Nucleus accumbens (tissue), 56 donors: ENCODE data around the gene OSCP1.
"Not testable (repeated sequence)": the region's sequence is repeated elsewhere in the genome, so short reads cannot be mapped to it uniquely, and the experiment has no call there.

ENCODE experiments used
- DNase-seq, 56 donors: peaks; one replicate each; lab custom pipeline; 2025; lab: John Stamatoyannopoulos, UW

The OSCP1 gene

GRCh38 chr1:36450270-36450918 lies at the start of gene OSCP1:
Gene OSCP1, minus strand, starts transcription at chr1:36450451. Its CDS starts 82 bp downstream, at chr1:36450369.
- DNase-seq = peak; percentile 50 to 96 (median 90)

GRCh38 chr1:36497207-36497606 lies 47.0 kb upstream of the OSCP1 start:
- no peak for DNase-seq

DNA sequence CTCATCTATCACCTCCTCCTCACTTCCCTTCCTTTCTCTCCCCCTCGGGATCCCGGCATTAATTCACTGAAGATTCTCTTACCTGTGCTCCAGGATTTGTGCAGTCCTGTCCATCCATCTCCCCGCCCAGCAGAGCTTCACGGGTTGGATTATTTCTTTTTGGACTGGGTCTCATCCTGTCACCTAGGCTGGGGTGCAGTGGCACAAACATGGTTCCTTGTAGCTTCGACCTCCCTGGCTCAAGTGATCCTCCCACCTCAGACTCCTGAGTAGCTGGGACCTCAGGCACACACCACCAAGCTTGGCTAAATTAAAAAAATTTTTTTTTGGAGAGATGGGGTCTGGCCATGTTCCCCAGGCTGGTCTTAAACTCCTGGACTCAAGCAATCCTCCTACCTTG lies 44.7 kb upstream of the OSCP1 start:
- DNase-seq = no peak

GRCh38 chr1:36493524-36493923 lies 43.3 kb upstream of the OSCP1 start:
- no peak for DNase-seq

GRCh38 chr1:36492491-36492890 lies 42.2 kb upstream of the OSCP1 start:
- DNase-seq = no peak

DNA sequence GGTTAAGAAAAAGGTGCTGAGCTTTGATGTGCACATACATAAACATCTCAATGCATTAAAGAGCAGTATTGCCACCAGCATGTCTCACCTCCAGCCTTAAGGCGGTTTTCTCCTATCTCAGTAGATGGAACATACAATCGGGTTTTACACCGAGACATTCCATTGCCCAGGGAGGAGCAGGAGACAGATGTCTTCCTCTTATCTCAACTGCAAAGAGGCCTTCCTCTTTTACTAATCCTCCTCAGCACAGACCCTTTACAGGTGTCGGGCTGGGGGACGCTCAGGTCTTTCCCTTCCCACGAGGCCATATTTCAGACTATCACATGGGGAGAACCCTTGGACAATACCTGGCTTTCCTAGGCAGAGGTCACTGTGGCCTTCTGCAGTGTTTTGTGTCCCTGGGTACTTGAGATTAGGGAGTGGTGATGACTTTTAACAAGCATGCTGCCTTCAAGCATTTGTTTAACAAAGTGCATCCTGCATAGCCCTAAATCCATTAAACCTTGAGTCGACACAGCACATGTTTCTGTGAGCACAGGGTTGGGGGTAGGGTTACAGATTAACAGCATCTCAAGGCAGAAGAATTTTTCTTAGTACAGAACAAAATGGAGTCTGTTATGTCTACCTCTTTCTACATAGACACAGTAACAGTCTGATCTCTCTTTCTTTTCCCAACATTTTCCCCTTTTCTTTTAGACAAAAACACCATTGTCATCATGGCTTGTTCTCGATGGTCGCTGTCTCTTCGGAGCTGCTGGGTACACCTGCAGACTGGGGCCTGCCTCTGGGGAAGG lies 39.2 kb upstream of the OSCP1 start:
- DNase-seq = not testable (repeated sequence)

DNA sequence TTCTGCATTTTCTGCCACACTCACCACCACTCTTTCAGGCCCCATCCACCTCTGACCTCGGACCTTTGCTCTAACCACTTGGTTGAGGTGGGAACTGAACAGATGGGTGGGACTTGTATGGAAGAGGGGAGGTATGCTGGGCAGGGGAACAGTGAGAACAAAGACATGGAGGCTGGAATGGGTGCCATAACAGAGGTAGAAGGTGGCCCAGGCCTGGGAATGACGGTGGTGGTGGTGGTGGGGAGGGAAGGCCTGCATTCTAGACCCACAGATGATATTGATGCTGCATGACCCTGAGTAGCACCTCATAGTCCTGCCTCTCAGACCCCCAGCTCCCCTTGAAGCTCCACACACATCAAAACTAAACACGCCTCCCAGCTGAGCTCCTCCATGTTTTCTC lies 37.7 kb upstream of the OSCP1 start:
- DNase-seq = no peak

GRCh38 chr1:36487336-36487725 lies 37.1 kb upstream of the OSCP1 start:
- DNase-seq = not testable (repeated sequence)

DNA sequence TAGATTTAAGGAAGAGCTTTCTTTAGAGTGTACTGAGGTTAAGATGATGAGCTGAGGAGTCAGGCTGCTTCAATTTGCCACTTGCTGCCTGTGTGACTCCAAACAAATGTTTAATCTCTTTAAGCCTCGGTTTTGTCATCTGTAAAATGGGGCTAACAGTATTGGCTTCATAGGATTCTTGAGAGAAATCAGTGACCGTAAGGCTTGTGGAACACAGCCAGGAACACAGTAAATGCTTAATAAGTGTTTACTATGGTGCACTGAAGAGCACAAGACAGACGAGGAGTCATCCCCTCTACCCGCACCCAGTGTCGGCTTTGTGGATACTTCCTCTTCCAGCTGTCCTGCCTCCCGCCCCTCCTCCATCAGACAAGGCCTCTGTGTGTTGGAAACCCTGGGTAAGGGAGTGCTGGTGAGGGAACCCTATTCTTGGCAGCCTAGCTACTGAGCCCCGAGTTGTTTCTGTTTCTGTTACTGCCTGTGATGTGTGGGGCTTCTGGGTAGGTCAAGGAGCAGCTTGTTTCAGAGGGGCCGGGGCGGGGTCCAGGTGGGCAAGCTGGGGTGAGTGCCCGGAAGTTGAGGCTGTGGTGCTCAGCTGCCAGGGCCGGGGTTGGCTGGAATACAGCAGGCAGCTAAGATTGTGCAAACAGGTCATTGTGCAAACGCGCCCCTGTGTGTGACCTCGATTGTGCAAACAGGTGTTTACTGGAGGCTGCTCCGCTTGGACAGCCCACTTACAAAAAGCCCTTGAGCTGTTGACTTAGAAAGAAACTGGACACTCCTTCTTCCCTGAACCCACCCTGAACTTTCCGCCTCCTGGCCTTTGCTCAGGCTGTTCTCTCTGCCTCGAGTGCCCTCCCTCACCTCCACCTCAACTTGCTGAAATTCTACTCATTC lies 36.4 kb upstream of the OSCP1 start:
- DNase-seq = peak in 23 of 56 donors; percentile 4 to 54 (median 23)

- DNase-seq = no peak
These were observed 35.8 kb upstream of the OSCP1 start for GRCh38 chr1:36486093-36486438.

GRCh38 chr1:36484099-36484498 lies 33.8 kb upstream of the OSCP1 start:
- DNase-seq = no peak

- DNase-seq = no peak
These were observed 32.6 kb upstream of the OSCP1 start, which contains the start of gene CSF3R for GRCh38 chr1:36482724-36483388. Gene CSF3R, minus strand, starts transcription at chr1:36482913. Its CDS starts 3,417 bp downstream, at chr1:36479496.

- no peak for DNase-seq
These were observed 31.8 kb upstream of the OSCP1 start for GRCh38 chr1:36481771-36482723.

- DNase-seq = no peak
These were observed 30.8 kb upstream of the OSCP1 start for GRCh38 chr1:36481091-36481490.

GRCh38 chr1:36480161-36480560 lies 29.9 kb upstream of the OSCP1 start:
- DNase-seq = no peak

DNA sequence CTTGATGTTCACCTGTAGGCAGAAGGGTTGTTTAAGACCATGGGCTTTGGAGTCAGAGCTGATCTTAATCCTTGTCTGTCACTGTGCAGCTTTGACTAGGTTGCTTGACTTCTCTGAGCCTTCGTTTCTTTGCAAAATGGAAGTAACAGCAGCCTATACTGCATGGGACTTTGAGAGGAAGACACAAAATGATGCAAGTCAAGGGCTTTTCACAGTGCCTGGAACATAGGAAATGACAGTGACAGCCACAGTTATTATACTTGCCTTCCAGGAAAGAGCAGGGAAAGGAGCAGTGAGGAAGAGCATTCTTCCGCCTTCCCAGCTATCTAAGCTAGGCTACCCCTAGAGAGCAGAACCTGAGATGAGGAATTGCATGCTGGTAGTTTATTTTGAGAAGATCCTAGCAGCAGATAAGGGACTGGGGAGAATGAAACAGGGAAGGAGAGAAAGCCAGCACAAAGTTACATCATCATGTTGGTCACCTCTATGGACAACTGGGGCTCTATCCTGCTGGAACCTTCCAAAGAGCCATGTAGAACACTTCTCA lies 29.3 kb upstream of the OSCP1 start:
- no peak for DNase-seq

DNA sequence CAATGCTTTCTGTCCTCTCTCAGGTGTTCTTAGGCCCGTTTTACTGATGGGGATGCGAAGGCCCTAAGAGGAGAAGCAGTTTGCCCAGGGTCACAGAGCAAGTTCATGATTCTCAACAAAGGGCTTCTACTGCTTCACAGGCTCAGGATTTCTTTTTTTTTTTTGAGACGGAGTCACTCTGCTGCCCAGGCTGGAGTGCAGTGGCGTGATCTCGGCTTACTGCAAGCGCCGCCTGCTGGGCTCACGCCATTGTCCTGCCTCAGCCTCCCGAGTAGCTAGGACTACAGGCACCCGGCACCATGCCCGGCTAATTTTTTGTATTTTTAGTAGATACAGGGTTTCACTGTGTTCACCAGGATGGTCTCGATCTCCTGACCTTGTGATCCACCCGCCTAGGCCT lies 27.4 kb upstream of the OSCP1 start:
- not testable (repeated sequence) for DNase-seq

DNA sequence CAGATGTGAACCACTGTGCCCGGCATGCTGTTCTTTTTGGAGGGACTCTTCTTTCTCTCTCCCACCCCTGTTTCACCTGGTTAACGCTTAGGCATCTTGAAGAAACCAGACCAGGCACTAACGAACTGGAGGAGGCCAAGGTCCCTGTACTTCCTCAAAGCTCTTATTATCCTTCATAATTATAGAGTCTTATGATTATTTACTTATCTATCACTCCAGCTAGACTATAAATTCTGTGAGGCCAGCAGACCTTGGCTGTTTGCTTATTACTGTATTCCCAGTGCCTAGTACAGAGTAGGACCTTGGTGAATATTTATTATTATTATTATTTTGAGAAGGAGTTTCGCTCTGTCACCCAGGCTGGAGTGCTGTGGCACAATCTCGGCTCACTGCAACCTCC lies 26.7 kb upstream of the OSCP1 start:
- DNase-seq = no peak
